ENCODE results near the gene DNAH9. TPM values are rescaled to one million over a fixed set of nuclear protein-coding genes. Genes with fewer than 3 reads are reported as not detected.

DNAH9 gene
- total RNA-seq, 1 donor from 2014 or later = 0.96 TPM

DNA sequence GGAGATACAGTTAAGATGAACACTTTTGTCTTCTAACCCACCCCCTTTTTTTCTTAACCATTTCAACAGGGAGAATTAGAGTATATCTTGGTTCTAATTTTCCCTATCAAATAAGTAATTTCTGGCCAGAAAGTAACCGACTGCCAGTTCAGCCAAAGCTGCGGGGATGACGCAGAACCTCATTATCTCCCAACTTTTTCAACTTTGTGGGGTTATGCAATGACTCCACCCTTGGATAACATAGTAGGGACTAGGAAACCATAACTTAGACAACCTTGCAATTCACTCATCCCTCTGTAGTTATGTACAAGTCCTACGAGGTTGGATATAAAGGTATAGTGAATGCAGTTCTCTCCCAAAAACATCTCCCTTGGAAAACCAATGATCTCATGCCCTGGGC is 215.0 kb downstream of the DNAH9 start:
- H3K9me3 Mint-ChIP-seq = no peaks in the 10 kb centered on the region
- H3K27me3 Mint-ChIP-seq (ENCODE audit: low read depth) = no peaks in the 10 kb centered on the region
- no peak overlapping the region for H3K4me3 Mint-ChIP-seq
- DNase-seq (ENCODE audit: low spot score in 2 of 2, unreplicated experiment in 2 of 2) = no peak
- H3K4me1 Mint-ChIP-seq = peaks cover 11% of the 10 kb centered on the region
- H3K36me3 Mint-ChIP-seq = no peaks in the 10 kb centered on the region
- no peak overlapping the region for H3K27ac Mint-ChIP-seq
- TF ChIP-seq, protein P1, sequence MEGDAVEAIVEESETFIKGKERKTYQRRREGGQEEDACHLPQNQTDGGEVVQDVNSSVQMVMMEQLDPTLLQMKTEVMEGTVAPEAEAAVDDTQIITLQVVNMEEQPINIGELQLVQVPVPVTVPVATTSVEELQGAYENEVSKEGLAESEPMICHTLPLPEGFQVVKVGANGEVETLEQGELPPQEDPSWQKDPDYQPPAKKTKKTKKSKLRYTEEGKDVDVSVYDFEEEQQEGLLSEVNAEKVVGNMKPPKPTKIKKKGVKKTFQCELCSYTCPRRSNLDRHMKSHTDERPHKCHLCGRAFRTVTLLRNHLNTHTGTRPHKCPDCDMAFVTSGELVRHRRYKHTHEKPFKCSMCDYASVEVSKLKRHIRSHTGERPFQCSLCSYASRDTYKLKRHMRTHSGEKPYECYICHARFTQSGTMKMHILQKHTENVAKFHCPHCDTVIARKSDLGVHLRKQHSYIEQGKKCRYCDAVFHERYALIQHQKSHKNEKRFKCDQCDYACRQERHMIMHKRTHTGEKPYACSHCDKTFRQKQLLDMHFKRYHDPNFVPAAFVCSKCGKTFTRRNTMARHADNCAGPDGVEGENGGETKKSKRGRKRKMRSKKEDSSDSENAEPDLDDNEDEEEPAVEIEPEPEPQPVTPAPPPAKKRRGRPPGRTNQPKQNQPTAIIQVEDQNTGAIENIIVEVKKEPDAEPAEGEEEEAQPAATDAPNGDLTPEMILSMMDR (IDR thresholded peaks at IDR 0.05; ENCODE audit: unreplicated experiment) = no peak

DNA sequence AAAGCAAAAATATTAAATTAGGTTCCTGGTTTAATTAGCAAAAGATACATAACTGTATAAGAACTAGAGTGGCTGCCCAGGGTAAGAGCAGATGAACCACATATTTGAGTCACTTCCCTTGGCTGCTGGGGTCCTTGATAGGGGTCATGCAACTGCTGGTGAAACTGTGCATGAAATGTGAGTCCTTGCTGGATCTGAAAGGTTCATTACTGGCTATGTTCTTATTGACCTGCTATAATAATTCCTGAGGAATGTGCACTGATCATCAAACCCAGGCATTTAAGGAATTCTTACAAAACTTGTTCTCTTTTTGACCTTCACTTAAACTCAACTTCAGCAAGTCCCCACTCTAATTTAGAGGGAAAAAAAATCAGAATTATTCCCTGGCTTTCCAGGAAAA is 215.6 kb downstream of the DNAH9 start:
- DNase-seq (ENCODE audit: low spot score in 2 of 2, unreplicated experiment in 2 of 2) = no peak
- H3K4me3 Mint-ChIP-seq = no peak overlapping the region
- H3K27me3 Mint-ChIP-seq (ENCODE audit: low read depth) = no peaks in the 10 kb centered on the region

DNA sequence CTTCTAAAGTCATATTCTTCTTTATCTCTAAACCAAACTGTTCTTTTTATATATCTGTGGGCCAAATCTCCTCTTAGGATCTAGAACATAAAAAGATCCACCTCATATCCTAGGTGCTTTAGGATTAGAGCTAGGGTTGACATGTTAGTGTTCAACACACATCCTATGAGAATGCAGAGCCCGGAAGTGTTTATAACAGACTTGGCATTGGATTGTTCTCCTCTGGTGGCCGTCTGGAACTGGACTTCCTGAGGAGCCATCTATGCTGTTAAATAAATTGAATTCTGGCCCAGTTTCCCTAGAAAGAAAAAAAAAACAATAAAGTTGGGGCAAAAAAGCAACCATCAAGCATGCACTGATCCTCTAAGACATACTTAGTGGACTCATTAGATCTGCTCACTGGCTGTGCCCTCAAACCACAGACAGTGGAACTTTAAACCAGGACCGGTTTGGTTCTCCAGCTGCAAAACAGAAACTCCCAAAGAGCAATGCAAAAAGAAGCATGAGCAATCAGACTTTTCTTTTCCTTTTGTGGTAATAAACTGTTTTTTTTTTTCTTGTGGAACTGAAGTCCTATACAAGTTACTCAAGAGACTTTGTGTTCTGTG is 216.5 kb downstream of the DNAH9 start:
- Mint-ChIP-seq H3K27me3 (ENCODE audit: low read depth) (no peaks in the 10 kb centered on the region), H3K36me3 (no peaks in the 10 kb centered on the region), H3K27ac (no peak overlapping the region), H3K4me3 (no peak overlapping the region), H3K4me1 (peaks cover 11% of the 10 kb centered on the region), H3K9me3 (no peaks in the 10 kb centered on the region)
- DNase-seq (ENCODE audit: low spot score in 2 of 2, unreplicated experiment in 2 of 2) = no peak
- TF ChIP-seq, protein P1 (IDR thresholded peaks at IDR 0.05; ENCODE audit: unreplicated experiment) = no peak

More for the DNA sequence above, 215.6 kb downstream of the DNAH9 start:
- H3K27ac Mint-ChIP-seq = no peak overlapping the region
- TF ChIP-seq, protein P1 (IDR thresholded peaks at IDR 0.05; ENCODE audit: unreplicated experiment) = no peak
- H3K4me1 Mint-ChIP-seq = peaks cover 11% of the 10 kb centered on the region
- no peaks in the 10 kb centered on the region for H3K36me3 Mint-ChIP-seq
- H3K9me3 Mint-ChIP-seq = no peaks in the 10 kb centered on the region

DNA sequence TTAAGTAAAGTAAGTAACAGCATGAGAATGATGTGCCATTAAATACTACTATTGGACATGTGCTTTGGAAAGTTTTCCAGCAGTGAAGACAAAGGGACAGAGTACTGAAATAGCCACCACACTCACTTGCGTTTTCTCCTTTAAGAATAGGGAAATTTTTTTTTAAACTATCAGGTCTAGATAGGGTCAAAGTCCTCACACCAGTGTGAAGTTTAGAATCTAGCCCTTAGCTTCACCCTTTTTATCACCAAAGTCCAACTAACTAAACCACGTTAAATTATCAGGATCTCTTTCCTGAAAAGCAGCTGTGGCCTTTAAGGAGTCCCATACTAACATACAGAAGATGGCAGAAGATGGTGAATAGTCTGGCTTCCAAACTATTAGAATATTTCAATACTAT is 218.1 kb downstream of the DNAH9 start:
- no peak overlapping the region for H3K4me3 Mint-ChIP-seq
- TF ChIP-seq, protein P1 (IDR thresholded peaks at IDR 0.05; ENCODE audit: unreplicated experiment) = no peak
- no peaks in the 10 kb centered on the region for H3K9me3 Mint-ChIP-seq
- no peaks in the 10 kb centered on the region for H3K36me3 Mint-ChIP-seq
- H3K4me1 Mint-ChIP-seq = peaks cover 11% of the 10 kb centered on the region
- DNase-seq (ENCODE audit: low spot score in 2 of 2, unreplicated experiment in 2 of 2) = no peak
- H3K27me3 Mint-ChIP-seq (ENCODE audit: low read depth) = no peaks in the 10 kb centered on the region
- no peak overlapping the region for H3K27ac Mint-ChIP-seq

DNA sequence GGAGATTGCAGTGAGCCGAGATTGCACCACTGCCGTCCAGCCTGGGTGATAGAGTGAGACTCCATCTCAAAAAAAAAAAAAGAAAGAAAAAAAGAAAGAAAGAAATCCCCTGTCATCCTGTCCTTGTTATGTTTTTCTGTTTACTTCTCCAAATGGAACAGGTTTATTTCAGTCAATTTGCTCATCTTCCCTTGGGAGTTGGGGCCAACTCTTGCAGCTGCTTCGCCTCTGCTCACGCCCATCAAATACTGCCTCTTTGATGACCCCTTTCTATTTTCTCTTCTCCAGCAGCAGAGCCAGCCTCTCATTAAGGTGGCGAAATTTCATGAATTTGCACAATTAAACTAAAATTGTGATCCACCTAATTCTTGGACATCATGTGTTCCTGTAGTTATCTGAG is 225.6 kb downstream of the DNAH9 start:
- H3K27me3 Mint-ChIP-seq (ENCODE audit: low read depth) = peaks cover 3% of the 10 kb centered on the region
- H3K4me1 Mint-ChIP-seq = no peaks in the 10 kb centered on the region
- H3K9me3 Mint-ChIP-seq = peaks cover 4% of the 10 kb centered on the region
- no peak overlapping the region for H3K27ac Mint-ChIP-seq
- DNase-seq (ENCODE audit: low spot score in 2 of 2, unreplicated experiment in 2 of 2) = no peak
- TF ChIP-seq, protein P1 (IDR thresholded peaks at IDR 0.05; ENCODE audit: unreplicated experiment) = no peak
- no peaks in the 10 kb centered on the region for H3K36me3 Mint-ChIP-seq
- H3K4me3 Mint-ChIP-seq = no peak overlapping the region
